GM12878 (cell line): Measurements from ENCODE around the gene AKAP12.

ENCODE experiments used
- CEBPZ ChIP-seq: fragments of 150-350 bp; IDR thresholded peaks from 2 replicates; pipeline ENCODE4 v1.6.1; 2016; ENCODE audit warnings: low read depth, low read length
- CHD4 ChIP-seq: fragments of 200-600 bp; sonication (generic); IDR thresholded peaks from 2 replicates; pipeline ENCODE4 v1.6.1; 2016; ENCODE audit warnings: mild to moderate bottlenecking
- CTCF ChIP-seq, 3 experiments: IDR thresholded peaks in 2 of 3; conservative IDR thresholded peaks in 1 of 3; 2 replicates each; pipeline ENCODE4 v1.5.1; 2011; ENCODE audit warnings: low read depth in 3 of 3, low read length in 3 of 3, mild to moderate bottlenecking in 3 of 3, control low read depth in 2 of 3, moderate library complexity in 2 of 3, inconsistent platforms in 1 of 3, mixed read lengths in 1 of 3; ENCODE audit not compliant: control insufficient read depth in 2 of 3, insufficient read depth in 1 of 3; ENCODE audit errors: extremely low read depth in 1 of 3
- JUND ChIP-seq: IDR thresholded peaks from 2 replicates; pipeline ENCODE4 v1.6.1; 2012; ENCODE audit warnings: low read depth, mild to moderate bottlenecking, low read length, improper control_type of control experiment, moderate library complexity
- NFXL1 ChIP-seq: fragments of 450-650 bp; IDR thresholded peaks from 2 replicates; pipeline ENCODE4 v1.6.1; 2017; ENCODE audit warnings: antibody characterized with exemption, mild to moderate bottlenecking, borderline replicate concordance
- POLR2AphosphoS2 ChIP-seq: IDR thresholded peaks from 2 replicates; pipeline ENCODE4 v1.6.1; 2011; ENCODE audit warnings: low read depth, mild to moderate bottlenecking, low read length, improper control_type of control experiment, moderate library complexity
- STAT3 ChIP-seq: IDR thresholded peaks from 2 replicates; pipeline ENCODE4 v1.6.1; 2011; ENCODE audit warnings: low read depth, low read length, improper control_type of control experiment
- YY1 ChIP-seq: IDR thresholded peaks from 2 replicates; pipeline ENCODE4 v1.6.1; 2011; ENCODE audit warnings: low read depth, mild to moderate bottlenecking, low read length
- ZNF24 ChIP-seq: fragments of 450-650 bp; IDR thresholded peaks from 2 replicates; pipeline ENCODE4 v1.6.1; 2017; ENCODE audit warnings: antibody characterized with exemption, mild to moderate bottlenecking

GRCh38 chr6:151291722-151292059 lies 51.9 kb downstream of the AKAP12 start:
- TF ChIP-seq JUND (no peak), YY1 (no peak), CTCF (IDR thresholded peaks at IDR 0.05 in 2 of 3, conservative IDR thresholded peaks at IDR 0.05 in 1 of 3; ENCODE audit: control insufficient read depth in 2 of 3, extremely low read depth in 1 of 3, insufficient read depth in 1 of 3, low read depth in 3 of 3, low read length in 3 of 3) (no peak), CHD4 (no peak), CEBPZ (no peak), POLR2AphosphoS2 (no peak), ZNF24 (no peak), NFXL1 (no peak), STAT3 (no peak)
